Endothelial cell (in vitro differentiated cells): ENCODE measurements around the gene LCN2. TPM values are rescaled to one million over a fixed set of nuclear protein-coding genes. Genes with fewer than 3 reads are reported as not detected.

ENCODE experiments used
- DNase-seq: peaks from one replicate; pipeline ENCODE4 v3.0.0; 2021; ENCODE audit warnings: low spot score
- H3K27ac Mint-ChIP-seq: one replicate; pipeline ENCODE4 v1.8.0; 2021; ENCODE audit warnings: mixed read lengths, inconsistent platforms; ENCODE audit not compliant: unreplicated experiment
- H3K27me3 Mint-ChIP-seq: one replicate; pipeline ENCODE4 v1.8.0; 2021; ENCODE audit warnings: mild to moderate bottlenecking, moderate library complexity, mixed read lengths, inconsistent platforms; ENCODE audit not compliant: unreplicated experiment
- H3K36me3 Mint-ChIP-seq: one replicate; pipeline ENCODE4 v1.8.0; 2021; ENCODE audit warnings: mild to moderate bottlenecking, low read depth, mixed read lengths, inconsistent platforms; ENCODE audit not compliant: unreplicated experiment
- H3K4me1 Mint-ChIP-seq: one replicate; pipeline ENCODE4 v1.8.0; 2021; ENCODE audit warnings: mild to moderate bottlenecking, mixed read lengths, inconsistent platforms; ENCODE audit not compliant: unreplicated experiment
- H3K4me3 Mint-ChIP-seq: one replicate; pipeline ENCODE4 v1.8.0; 2021; ENCODE audit warnings: mild to moderate bottlenecking, mixed read lengths, inconsistent platforms; ENCODE audit not compliant: unreplicated experiment
- H3K9me3 Mint-ChIP-seq: one replicate; pipeline ENCODE4 v1.8.0; 2021; ENCODE audit warnings: mixed read lengths, inconsistent platforms; ENCODE audit not compliant: unreplicated experiment
- total RNA-seq: library from RNA; stranded (reverse); fragmentation: NEBNext Ultra II Directional; extraction: Animal tissue kit (Norgen Biotek cat#: 25700); gene quantifications from one replicate; pipeline ENCODE4 v1.2.1, GENCODE V29; 2021; ENCODE audit not compliant: unreplicated experiment
- TF ChIP-seq, protein P1 (sequence below): fragments of 200-600 bp; sonication (generic); IDR thresholded peaks from one replicate; pipeline ENCODE4 v1.5.0; 2021; ENCODE audit warnings: antibody characterized with exemption; ENCODE audit not compliant: unreplicated experiment

The LCN2 gene
- total RNA-seq, 1 donor from 2014 or later = not detected

DNA sequence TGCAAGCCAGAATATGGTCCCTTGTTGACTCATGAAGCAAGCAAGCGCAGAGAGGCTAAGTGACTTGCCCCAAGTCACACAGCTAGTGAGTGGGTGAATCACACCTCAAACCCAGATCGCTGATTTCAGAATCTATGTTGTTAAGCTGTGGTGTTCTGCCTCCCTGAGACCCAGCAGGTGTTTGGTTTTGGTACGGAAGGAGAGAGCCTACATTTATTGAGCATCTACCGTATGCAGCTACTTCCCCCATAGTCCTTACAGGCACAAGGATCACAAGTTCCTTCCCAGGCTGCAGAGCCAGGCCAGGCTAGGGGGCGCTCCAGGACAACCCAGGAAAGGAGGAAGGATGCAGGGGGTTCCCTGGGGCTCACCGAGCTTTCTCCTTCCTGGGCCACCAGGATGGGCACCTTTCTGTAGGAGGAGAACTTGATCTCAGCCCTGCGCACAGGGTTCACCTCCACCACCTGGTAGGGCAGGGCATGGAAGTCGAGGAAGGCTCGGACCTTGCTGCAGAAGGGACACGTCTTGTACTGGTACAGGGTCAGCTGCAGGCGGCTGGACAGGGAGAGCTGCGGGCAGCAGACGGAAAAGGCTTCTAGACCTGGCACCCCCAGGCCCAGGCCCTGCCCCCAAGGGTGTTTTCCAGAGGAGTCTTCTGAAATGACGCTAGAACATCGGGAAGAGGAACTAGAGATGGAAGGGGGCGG lies 24.2 kb upstream of the LCN2 start:
- no peak overlapping the region for H3K27ac Mint-ChIP-seq
- H3K4me3 Mint-ChIP-seq = no peak overlapping the region
- TF ChIP-seq, protein P1, sequence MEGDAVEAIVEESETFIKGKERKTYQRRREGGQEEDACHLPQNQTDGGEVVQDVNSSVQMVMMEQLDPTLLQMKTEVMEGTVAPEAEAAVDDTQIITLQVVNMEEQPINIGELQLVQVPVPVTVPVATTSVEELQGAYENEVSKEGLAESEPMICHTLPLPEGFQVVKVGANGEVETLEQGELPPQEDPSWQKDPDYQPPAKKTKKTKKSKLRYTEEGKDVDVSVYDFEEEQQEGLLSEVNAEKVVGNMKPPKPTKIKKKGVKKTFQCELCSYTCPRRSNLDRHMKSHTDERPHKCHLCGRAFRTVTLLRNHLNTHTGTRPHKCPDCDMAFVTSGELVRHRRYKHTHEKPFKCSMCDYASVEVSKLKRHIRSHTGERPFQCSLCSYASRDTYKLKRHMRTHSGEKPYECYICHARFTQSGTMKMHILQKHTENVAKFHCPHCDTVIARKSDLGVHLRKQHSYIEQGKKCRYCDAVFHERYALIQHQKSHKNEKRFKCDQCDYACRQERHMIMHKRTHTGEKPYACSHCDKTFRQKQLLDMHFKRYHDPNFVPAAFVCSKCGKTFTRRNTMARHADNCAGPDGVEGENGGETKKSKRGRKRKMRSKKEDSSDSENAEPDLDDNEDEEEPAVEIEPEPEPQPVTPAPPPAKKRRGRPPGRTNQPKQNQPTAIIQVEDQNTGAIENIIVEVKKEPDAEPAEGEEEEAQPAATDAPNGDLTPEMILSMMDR = no peak
- H3K9me3 Mint-ChIP-seq = peaks cover 8% of the 10 kb centered on the region
- peaks cover 13% of the 10 kb centered on the region for H3K4me1 Mint-ChIP-seq
- peaks cover 3% of the 10 kb centered on the region for H3K36me3 Mint-ChIP-seq
- peak; percentile 73 for DNase-seq
- peaks cover 3% of the 10 kb centered on the region for H3K27me3 Mint-ChIP-seq

GRCh38 chr9:128125580-128126354 lies 23.5 kb upstream of the LCN2 start:
- peak overlapping the region; percentile 62 for H3K4me3 Mint-ChIP-seq
- peaks cover 3% of the 10 kb centered on the region for H3K36me3 Mint-ChIP-seq
- H3K4me1 Mint-ChIP-seq = peaks cover 13% of the 10 kb centered on the region
- TF ChIP-seq, protein P1 = no peak
- no peak overlapping the region for H3K27ac Mint-ChIP-seq
- peaks cover 8% of the 10 kb centered on the region for H3K9me3 Mint-ChIP-seq
- peaks cover 3% of the 10 kb centered on the region for H3K27me3 Mint-ChIP-seq
- DNase-seq = no peak

DNA sequence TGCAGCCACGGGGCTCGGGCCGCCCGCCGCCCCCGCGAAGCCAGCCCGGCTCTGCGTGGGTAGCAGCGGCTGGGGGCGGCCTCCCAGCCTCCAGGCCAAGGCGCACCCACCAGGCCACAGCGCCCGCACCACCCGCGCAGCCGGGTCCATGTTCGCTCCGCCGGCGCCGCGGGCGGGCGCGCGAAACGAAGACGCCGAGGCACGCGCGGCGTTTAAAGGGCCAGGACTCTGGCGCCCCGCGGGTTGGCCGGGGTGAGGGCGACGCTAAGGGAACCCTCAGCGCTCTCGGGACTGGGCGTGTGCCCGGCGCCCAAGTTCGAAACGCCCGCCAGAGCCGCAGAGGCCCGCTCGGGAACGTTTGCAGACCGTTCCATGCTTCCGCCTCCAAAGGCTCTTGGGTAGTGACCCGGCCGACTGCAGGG lies 21.7 kb upstream of the LCN2 start, which contains the start of gene PTGES2:
Gene PTGES2 (minus strand): TSS at position 162 of the 422 bp plus-strand sequence. CDS start 12 bp downstream, at position 150.
- peak within 1 kb of the TSS; percentile 97 for H3K4me3 Mint-ChIP-seq
- peaks cover 3% of the 10 kb centered on the region for H3K36me3 Mint-ChIP-seq
- H3K27me3 Mint-ChIP-seq = peaks cover 3% of the 10 kb centered on the region
- peaks cover 13% of the 10 kb centered on the region for H3K4me1 Mint-ChIP-seq
- DNase-seq = peak; percentile 82
- H3K27ac Mint-ChIP-seq = peak within 1 kb of the TSS; percentile 90
- H3K9me3 Mint-ChIP-seq = peaks cover 8% of the 10 kb centered on the region
- TF ChIP-seq, protein P1 = no peak

DNA sequence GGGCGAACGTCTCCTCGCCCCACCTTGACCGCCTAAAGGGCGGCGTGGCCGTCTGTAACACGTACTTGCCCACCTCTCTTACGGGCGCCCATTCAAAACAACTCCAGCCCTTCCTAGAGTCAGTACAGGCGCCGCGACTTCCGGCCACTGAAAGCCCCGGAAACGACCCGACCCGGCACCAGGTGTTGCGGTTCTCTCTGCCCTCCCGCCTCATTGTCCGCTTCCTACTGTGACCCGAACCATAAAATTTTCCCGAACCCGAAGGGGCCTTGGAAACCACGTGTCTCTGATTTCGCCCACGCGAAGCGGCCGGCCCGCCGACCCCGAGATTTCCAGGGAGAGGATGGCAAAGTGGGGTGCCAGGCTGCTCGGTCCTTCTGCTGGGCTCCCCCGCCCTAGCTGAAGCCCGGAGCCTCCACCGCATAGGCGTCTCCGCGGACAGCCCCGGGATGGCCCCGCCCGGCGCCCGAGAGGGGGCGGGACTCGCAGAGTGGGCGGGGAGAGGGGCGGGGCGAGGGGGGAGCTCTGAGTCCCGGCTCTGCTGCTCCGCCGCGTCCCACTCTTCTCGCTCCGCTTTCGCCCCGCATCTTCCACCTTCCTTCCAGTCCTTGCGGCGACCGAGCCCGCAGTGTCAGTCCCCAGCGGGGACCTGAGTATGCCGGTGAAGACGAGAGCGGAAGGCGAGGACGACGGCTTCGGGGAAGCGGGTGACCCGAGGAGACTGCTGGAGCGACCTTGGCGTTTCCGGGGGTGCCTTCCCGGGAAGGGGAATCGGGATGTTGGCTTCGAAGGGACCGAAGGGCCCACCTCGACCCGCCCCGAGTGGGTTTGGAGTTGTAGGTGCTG lies 21.0 kb upstream of the LCN2 start:
- Mint-ChIP-seq H3K27ac (peak overlapping the region; percentile 90), H3K4me1 (peaks cover 16% of the 10 kb centered on the region), H3K4me3 (peak overlapping the region; percentile 97), H3K27me3 (peaks cover 6% of the 10 kb centered on the region), H3K9me3 (peaks cover 8% of the 10 kb centered on the region), H3K36me3 (peaks cover 3% of the 10 kb centered on the region)
- DNase-seq = peak; percentile 86
- TF ChIP-seq, protein P1 = no peak
